Measurements from ENCODE around the gene C5orf24.

DNA sequence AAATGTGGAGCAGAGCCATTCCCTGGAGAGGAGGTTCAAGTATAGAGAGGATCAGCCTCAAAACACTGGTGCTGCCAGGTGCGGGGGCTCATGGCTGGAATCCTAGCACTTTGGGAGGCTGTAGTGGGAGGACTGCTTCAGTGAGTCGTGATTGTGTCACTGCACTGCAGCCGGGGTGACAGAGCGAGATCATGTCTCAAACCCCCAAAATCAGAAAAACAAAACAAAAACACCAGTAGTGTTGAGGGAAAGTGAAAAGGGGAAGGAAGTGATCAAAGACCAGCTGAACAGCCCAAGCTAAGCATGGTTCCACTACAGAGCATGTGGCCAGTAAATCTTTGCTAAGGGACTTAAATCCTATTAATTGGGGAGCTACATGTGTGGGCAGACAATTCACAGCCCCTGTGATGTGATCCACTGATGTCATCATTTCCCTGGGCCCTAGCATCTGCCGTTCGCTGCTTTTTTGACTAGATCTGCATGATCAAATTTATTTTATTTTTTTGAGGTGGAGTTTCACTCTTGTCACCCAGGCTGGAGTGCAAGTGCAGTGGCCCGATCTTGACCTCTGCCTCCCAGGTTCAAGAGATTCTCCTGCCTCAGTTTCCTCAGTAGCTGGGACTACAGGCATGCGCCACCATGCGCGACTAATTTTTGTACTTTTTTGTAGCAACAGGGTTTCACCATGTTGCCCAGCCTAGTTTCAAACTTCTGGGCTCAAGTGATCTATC lies 56.5 kb downstream of the C5orf24 start:
- TF ChIP-seq, protein P1, sequence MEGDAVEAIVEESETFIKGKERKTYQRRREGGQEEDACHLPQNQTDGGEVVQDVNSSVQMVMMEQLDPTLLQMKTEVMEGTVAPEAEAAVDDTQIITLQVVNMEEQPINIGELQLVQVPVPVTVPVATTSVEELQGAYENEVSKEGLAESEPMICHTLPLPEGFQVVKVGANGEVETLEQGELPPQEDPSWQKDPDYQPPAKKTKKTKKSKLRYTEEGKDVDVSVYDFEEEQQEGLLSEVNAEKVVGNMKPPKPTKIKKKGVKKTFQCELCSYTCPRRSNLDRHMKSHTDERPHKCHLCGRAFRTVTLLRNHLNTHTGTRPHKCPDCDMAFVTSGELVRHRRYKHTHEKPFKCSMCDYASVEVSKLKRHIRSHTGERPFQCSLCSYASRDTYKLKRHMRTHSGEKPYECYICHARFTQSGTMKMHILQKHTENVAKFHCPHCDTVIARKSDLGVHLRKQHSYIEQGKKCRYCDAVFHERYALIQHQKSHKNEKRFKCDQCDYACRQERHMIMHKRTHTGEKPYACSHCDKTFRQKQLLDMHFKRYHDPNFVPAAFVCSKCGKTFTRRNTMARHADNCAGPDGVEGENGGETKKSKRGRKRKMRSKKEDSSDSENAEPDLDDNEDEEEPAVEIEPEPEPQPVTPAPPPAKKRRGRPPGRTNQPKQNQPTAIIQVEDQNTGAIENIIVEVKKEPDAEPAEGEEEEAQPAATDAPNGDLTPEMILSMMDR (tag by site-specific recombination; IDR thresholded peaks at IDR 0.05): no peak
- TF ChIP-seq ZNF157 (tag by site-specific recombination; IDR thresholded peaks at IDR 0.05): no peak
- TF ChIP-seq, protein P2, sequence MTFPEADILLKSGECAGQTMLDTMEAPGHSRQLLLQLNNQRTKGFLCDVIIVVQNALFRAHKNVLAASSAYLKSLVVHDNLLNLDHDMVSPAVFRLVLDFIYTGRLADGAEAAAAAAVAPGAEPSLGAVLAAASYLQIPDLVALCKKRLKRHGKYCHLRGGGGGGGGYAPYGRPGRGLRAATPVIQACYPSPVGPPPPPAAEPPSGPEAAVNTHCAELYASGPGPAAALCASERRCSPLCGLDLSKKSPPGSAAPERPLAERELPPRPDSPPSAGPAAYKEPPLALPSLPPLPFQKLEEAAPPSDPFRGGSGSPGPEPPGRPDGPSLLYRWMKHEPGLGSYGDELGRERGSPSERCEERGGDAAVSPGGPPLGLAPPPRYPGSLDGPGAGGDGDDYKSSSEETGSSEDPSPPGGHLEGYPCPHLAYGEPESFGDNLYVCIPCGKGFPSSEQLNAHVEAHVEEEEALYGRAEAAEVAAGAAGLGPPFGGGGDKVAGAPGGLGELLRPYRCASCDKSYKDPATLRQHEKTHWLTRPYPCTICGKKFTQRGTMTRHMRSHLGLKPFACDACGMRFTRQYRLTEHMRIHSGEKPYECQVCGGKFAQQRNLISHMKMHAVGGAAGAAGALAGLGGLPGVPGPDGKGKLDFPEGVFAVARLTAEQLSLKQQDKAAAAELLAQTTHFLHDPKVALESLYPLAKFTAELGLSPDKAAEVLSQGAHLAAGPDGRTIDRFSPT (tag by site-specific recombination; IDR thresholded peaks at IDR 0.05): no peak
- no peak for TF ChIP-seq ZBTB7A (tag by site-specific recombination; IDR thresholded peaks at IDR 0.05; ENCODE audit: low read depth)
- no peak for TF ChIP-seq ZNF274 (IDR thresholded peaks at IDR 0.05; ENCODE audit: low read length)
- no peak for TF ChIP-seq ZNF274 (tag by site-specific recombination; IDR thresholded peaks at IDR 0.05; ENCODE audit: borderline replicate concordance)
- TF ChIP-seq SP2 (tag by site-specific recombination; IDR thresholded peaks at IDR 0.05): no peak
